ENCODE data around the gene ZPBP2.

The ZPBP2 gene

DNA sequence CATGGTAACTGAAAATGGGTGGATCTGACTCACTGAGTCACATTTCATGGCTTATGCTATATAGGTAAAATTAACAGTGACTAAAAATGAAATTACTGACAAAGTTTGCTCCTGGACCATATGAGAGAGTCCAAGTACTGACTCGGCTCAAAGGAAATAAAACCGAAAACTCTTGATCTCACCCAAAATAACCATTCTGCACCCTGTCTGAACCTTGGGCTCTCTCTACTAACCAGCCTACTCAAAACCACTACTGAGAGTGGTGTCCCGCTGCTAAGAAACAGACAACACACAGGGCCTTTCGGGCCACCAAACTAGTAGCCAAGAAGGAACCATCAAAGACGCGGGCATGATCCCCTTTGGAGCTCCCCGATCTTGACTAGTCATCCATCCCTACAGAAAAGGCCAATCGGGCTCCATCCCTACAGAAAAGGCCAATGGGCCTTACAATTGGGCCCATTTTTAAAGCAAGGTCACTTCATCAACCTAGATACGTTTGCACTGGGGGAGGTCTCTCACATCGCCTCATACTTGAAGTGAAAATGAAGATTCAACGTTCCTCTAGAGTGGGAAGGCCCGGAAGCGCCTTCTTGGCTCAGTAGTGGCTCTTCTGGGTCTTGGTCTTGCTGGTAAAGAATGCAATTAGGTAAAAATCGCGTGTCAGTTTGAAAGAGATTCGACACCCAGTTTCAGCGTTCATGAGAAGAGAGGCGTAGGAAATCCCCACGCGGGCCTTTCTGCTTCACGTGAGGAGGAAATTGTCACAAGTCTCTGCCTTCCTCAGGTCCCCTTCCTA, 720 bp upstream of the ZPBP2 start:
- Histone ChIP-seq H3K4me2 (ENCODE audit: low read length) (peak overlapping the region; percentile 90), H3K27me3 (ENCODE audit: control insufficient read depth, low read length) (no peaks in the 10 kb centered on the region), H4K20me1 (ENCODE audit: control insufficient read depth, insufficient read depth, low read depth, low read length) (no peaks in the 10 kb centered on the region), H3K9me2 (replicated peaks; ENCODE audit: control insufficient read depth, low read length) (no peaks in the 10 kb centered on the region), H3K4me3 (ENCODE audit: low read length) (peak overlapping the region; percentile 84), H3K4me1 (ENCODE audit: control insufficient read depth, low read length) (peaks cover 78% of the 10 kb centered on the region), H3F3A (ENCODE audit: control insufficient read depth, insufficient read depth) (peaks cover 59% of the 10 kb centered on the region), H3K9me3 (ENCODE audit: control insufficient read depth, insufficient read depth, low read length) (no peaks in the 10 kb centered on the region), H3K36me3 (ENCODE audit: control insufficient read depth, low read length) (peaks cover 20% of the 10 kb centered on the region), H3K27ac (ENCODE audit: low read depth, low read length) (peak overlapping the region; percentile 98), H3K79me2 (ENCODE audit: control insufficient read depth, low read length) (peaks cover 44% of the 10 kb centered on the region)
- TF ChIP-seq CTCF (IDR thresholded peaks at IDR 0.05; ENCODE audit: low read depth, low read length, poor library complexity, severe bottlenecking): no peak
- no peak for TF ChIP-seq EZH2phosphoT487 (IDR thresholded peaks at IDR 0.05; ENCODE audit: borderline replicate concordance, low read length)

DNA sequence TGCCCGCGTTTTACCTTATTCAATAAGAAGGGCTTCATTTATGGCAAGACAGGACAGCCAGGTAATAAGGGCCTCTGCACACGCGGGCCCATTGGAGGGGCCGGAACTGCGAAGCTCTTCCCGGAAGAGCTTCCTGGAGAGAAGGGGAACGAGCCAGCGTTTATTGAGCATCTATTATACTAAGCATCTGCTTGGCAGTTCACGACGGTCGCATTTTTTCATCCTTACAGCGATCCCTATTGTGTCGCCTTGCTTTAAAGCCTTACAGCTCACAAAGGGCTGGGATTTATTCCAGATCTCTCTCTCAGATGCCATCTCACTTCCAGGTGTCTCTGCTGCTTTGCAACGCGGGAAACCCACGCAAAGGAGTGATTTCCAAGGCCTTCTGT, 546 bp downstream of the ZPBP2 start:
- Histone ChIP-seq H3K4me1 (ENCODE audit: control insufficient read depth, low read length) (peaks cover 88% of the 10 kb centered on the region), H3K79me2 (ENCODE audit: control insufficient read depth, low read length) (peaks cover 40% of the 10 kb centered on the region), H4K20me1 (ENCODE audit: control insufficient read depth, insufficient read depth, low read depth, low read length) (no peaks in the 10 kb centered on the region), H3K9me3 (ENCODE audit: control insufficient read depth, insufficient read depth, low read length) (no peaks in the 10 kb centered on the region), H3K27ac (ENCODE audit: low read depth, low read length) (peak overlapping the region; percentile 40), H3K27me3 (ENCODE audit: control insufficient read depth, low read length) (no peaks in the 10 kb centered on the region), H3K9me2 (replicated peaks; ENCODE audit: control insufficient read depth, low read length) (no peaks in the 10 kb centered on the region), H3F3A (ENCODE audit: control insufficient read depth, insufficient read depth) (peaks cover 60% of the 10 kb centered on the region), H3K4me3 (ENCODE audit: low read length) (no peak overlapping the region), H3K36me3 (ENCODE audit: control insufficient read depth, low read length) (peaks cover 7% of the 10 kb centered on the region), H3K4me2 (ENCODE audit: low read length) (no peak overlapping the region)
- TF ChIP-seq CTCF (IDR thresholded peaks at IDR 0.05; ENCODE audit: low read depth, low read length, poor library complexity, severe bottlenecking) (no peak), EZH2phosphoT487 (IDR thresholded peaks at IDR 0.05; ENCODE audit: borderline replicate concordance, low read length) (no peak)

DNA sequence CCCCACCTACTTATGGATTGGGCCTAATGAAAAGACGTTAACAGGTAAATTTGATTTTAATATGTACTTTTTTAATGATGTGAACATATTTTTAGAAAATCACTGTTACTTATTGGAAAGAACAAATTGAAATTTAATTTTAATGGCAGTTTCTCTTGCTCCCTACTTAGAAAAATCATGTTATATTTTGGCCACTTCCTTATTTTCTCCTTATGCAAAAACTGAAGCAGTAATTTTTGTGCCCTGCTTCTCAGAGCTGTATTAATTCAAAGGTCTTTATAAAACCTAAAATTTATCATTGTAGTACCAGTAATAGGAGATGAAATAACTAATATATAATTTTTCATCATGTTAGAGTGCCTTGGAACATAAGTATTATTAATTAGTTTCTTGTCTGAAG, 2.8 kb downstream of the ZPBP2 start:
- H3K79me2 ChIP-seq (ENCODE audit: control insufficient read depth, low read length): peaks cover 39% of the 10 kb centered on the region
- no peaks in the 10 kb centered on the region for H3K9me2 ChIP-seq (replicated peaks; ENCODE audit: control insufficient read depth, low read length)
- no peak for TF ChIP-seq EZH2phosphoT487 (IDR thresholded peaks at IDR 0.05; ENCODE audit: borderline replicate concordance, low read length)
- TF ChIP-seq CTCF (IDR thresholded peaks at IDR 0.05; ENCODE audit: low read depth, low read length, poor library complexity, severe bottlenecking): no peak
- H3K4me2 ChIP-seq (ENCODE audit: low read length): peak overlapping the region; percentile 83
- H3K27ac ChIP-seq (ENCODE audit: low read depth, low read length): peak overlapping the region; percentile 97
- H3K36me3 ChIP-seq (ENCODE audit: control insufficient read depth, low read length): no peaks in the 10 kb centered on the region
- H3K4me1 ChIP-seq (ENCODE audit: control insufficient read depth, low read length): peaks cover 86% of the 10 kb centered on the region
- no peaks in the 10 kb centered on the region for H4K20me1 ChIP-seq (ENCODE audit: control insufficient read depth, insufficient read depth, low read depth, low read length)
- peak overlapping the region; percentile 78 for H3K4me3 ChIP-seq (ENCODE audit: low read length)
- no peaks in the 10 kb centered on the region for H3K27me3 ChIP-seq (ENCODE audit: control insufficient read depth, low read length)
- peaks cover 49% of the 10 kb centered on the region for H3F3A ChIP-seq (ENCODE audit: control insufficient read depth, insufficient read depth)
- no peaks in the 10 kb centered on the region for H3K9me3 ChIP-seq (ENCODE audit: control insufficient read depth, insufficient read depth, low read length)

Measured in DOHH2 (cell line).